Colon (tissue), 2 donors: ENCODE measurements around the gene CD40LG.

Experiments
- FAIRE-seq: peaks from 2 replicates; lab custom pipeline; 2012; peaks lifted over from hg19 to GRCh38; lab: Jason Lieb, UNC
- donor health status: control.
- donor health status: control.

The CD40LG gene

DNA sequence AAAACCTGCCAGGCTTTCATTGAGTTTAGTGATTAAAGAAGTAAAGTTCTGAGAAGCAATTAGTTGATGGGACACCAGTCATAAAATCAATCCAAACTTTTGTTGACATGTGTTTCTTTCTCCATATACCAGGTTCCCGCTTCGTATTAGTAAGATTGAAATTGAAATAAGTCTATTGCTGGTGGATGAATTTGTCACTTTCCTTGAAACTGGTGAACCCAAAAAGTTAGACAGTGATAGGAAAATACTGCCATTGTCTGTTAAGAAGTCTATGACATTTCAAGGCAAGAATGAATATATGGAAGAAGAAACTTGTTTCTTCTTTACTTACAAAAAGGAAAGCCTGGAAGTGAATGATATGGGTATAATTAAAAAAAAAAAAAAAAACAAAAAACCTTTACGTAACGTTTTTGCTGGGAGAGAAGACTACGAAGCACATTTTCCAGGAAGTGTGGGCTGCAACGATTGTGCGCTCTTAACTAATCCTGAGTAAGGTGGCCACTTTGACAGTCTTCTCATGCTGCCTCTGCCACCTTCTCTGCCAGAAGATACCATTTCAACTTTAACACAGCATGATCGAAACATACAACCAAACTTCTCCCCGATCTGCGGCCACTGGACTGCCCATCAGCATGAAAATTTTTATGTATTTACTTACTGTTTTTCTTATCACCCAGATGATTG, at the start of gene CD40LG:
CD40LG (plus strand) TSS at position 482 of the 684 bp plus-strand sequence; CDS start at position 573, 91 bp downstream.
- peak; percentile 36 for FAIRE-seq

DNA sequence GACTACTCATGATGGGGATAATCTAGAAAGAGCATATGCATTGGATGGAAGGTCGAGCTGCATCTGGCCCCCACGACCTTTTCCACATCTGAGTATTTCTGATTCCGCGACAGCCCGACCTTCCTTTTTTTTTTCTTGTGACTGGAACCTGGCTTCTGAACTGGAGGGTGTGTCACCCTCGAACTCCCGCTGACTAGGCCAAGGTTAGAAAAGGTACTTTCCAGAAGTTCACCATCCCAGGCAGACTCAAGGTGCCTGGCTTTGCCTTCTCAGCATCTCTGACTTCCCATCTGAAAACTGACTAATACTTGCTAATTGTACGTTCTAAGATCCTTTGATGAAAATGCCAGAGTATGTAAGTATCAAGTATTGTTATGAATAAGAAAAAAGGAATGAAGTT, 49.3 kb upstream of the CD40LG start:
- no peak for FAIRE-seq

DNA sequence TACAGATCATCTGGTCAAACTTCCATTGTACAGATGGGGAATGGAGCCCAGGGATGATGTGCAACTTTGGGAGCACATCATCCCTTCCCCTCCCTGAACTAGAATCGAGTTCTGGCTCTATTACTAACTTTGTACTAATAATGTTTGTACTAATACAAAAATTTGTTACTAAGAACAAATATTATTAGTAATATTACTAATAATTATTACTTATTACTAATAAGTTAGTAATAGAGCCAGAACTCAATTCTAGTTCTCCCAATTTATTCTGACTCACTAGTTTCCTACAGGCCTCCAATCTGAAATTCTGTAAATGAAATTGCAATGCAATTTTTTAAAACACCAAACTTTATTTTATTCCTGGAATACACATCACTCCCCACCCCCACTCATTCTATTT, 47.9 kb upstream of the CD40LG start:
- no peak for FAIRE-seq

DNA sequence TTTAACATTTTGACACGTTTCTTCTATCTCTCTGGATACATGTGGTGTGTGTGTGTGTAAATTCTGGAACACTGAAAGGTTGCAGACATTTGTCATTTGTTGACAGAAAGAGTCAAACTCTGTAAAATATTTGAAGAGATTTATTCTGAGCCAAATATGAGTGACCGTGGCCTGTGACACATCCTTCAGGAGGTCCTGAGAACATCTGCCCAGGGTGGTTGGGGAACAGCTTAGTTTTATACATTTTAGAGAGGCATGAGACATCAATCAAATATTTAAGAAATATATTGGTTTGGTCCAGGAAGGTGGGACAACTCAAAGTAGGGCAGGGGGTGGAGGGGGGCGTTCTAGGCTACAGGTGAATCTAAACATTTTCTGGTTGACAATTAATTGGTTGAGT, 40.7 kb upstream of the CD40LG start:
- no peak for FAIRE-seq

DNA sequence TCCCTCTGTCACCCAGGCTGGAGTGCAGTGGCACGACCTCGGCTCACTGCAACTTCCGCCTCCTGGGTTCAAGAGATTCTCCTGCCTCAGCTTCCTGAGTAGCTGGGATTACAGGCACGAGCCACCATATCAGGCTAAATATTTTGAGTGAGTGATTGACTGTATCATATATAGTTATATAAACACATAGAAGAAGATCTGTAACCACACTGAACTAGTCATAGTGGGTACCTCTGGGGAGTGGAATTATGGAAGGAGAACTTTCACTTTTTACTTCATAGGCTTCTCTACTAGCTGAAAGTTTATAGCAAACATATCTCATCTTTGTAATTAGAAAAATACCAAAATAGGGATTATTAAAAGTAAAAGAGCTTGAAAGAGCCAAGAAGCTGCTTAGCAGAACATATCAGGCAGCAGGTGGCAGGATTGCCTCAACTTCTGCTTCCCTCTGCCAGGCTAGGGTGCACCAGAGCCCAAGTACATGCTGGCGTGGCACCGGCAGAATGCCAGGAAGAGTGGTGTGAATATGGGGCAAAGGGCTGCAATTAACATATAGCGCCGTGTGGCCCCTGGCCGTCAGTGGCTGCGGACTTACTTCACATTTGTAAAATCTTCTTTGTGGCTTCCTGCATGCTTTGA, 39.5 kb upstream of the CD40LG start:
- peak; percentile 5 for FAIRE-seq

DNA sequence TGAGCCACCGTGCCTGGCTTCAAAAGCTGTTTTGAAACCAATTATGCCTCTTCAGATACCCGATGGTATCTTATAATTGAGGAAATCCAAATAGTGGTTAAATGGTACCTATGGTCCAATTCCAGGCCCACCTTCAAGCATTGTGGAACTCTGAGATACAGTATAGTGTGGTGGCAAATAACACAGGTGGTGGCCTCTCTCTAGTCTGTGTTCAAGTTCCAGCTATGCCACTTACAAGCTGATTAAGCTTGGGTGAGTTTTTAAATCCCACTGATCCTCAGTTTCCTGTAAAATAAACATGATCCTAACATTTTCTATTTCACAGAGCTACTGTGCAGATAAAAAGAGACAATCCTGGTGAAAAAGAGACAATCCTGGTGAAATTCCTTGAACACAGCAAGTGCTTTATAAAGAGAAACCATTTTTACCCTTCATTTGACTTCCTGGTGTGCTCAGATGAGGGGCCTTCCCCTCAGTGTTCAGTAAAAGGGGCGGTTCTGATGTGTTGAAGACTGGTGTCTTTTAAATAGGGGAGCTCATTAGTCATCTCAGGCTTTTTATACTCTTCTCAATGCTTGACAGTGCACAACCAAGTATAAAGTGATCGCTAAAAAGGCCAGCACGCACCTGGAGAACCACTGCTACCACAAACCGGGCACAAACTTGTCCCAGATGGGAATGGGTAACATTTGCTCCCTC, 30.8 kb upstream of the CD40LG start:
- no peak for FAIRE-seq

DNA sequence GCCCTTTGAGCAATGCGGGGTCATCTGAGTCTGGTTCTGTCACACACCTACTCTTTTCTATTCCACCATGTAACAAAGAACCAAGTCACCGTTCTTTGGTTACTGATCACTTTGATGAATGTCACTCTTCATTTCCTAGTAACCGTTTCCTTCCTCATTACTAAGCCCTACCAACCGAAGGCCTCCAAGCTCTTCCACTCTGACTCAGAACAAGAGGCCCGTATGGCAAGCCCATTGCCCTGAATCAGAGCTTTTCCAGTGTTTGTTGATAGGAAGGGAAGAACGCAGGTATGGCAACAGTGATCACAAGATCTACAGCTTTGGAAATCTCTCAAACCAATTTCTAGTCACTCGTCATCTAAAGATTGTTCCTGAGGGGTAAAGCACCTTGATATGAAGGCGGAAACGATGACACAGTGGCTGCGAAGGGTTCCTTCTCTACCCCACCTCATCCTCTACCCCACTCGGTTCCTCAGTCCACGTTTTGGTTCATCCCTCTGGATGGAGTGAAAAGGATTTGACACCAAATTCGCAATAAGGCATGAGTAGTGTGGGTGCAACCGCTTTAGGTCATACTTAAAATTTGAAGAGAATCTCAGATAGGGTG, 28.0 kb upstream of the CD40LG start:
- no peak for FAIRE-seq

DNA sequence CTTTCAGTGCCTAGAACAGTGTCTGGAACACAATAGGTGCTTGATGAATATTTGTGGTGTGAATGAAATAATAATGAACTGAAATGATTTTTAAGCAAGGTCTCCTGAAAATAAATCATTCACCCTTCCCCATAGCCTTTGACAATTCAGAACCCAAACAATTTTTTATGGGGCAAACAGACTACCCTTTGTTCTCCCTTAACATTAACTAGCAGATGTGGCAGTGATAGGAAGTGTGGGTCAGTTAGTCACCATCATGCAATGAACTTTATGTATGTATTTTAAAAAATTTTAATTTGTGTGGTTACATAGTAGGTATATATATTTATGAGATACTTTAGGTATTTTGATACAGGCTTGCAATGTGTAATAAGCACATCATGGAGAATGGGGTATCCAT, 27.2 kb upstream of the CD40LG start:
- no peak for FAIRE-seq

DNA sequence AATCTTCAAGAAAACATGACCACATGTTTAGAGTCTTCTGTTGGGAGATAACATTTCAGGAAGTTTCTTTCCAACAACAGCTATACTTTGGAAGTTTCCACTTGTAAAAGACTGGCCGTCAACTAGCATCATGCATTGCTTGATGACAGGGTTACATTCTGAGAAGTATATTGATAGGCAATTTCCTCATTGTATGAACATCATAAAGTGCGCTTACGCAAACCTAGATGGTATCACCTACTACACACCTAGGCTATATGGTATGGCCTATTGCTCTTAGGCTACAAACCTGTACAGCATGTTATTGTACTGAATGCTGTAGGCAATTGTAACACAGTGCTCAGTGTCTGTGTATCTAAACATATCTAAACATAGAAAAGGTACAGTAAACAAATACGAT, 25.4 kb upstream of the CD40LG start:
- FAIRE-seq, result peak; percentile 83

DNA sequence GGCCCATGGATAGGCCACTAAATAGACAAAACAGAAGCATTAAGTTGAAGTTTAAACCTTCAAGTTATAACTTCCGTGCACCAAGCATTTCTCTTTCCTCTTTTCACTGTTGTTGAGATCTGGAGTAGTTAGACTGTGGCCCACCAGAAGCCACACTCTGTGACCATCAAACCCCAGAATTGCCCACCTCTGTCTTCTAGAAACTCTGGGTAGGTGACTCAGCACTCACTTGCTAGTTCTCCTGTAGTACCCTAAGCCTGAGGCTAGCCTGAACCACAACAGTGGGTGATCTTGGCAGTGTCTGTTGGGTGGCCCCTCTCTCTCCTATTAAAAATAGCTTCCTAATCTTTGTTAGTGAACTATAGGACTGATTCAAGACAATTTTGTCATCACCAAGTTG, 24.6 kb upstream of the CD40LG start:
- no peak for FAIRE-seq

DNA sequence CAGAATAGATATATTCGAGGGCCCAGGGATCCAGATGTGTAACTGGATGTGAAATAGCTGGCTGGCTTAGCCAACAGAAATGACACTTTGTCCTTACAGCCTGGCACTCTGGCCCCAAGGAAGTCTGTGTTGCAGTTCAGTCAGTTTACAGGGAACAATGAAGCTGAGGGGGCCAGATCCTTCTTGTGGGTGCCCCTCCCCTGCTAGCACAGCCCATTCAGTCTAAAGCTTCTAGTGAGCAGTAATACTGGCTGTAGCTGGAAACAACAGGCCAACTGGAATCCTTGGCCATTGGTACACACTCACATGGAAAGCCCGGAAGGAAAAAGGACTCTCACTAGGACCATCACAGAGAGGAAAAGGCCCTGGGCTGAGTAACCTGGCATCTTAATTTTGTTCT, 22.7 kb upstream of the CD40LG start:
- FAIRE-seq, result no peak

DNA sequence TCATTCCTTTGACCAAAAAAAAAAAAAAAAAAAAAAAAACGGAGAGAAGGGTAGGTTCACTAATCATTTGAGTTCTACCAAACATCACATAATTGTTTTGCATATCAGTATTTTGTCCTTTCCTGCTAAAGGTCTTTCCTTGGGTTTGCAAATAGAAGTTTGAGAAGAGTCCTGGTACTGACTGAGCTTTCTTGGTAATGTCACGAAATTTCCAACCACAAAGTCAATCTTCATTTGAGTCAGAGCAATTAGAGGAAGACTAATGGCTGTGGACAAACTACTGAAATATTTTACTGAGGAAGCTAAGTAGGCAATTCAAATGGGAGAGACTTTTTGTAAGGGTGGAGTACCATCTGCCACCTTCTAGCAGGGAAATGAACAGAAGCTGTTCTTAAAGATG, 21.7 kb upstream of the CD40LG start:
- FAIRE-seq, result peak; percentile 62

DNA sequence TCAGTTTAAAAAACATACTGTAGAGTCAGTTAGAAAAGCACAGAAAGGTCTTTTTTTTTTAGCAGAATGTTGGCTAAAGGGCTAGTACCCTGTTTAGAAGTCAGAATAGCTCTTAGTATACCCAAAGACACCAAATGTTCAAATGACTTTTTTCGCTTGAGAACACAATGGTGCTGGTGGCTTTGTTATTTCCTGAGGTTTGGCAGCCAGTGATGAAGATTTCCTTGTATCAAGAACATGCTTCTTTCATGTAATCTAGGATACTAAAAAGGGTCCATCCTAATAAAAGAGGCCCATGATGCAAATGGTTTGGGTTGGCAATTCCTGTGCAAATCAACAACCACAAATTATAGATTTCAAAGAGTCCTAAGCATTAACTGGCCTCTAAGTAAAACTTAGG, 21.1 kb upstream of the CD40LG start:
- peak; percentile 5 for FAIRE-seq

DNA sequence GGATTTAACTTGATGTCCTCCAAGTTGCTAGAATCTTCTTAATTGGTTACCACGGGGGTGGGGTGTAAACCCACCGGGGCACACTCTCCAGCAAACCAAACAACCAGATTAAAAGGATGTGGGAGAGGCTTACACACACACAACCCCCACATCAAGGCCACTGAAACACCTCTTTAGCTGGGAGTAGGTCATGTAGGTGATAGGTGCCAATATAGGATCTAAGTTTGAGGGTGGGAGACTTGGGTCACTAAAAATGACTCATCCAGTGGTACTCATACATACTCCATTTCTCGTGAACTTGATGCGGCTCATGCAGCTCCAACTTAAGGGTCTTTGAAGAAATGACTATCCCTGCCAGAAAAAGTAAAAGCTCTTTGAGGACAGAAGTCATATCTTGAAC, 20.5 kb upstream of the CD40LG start:
- FAIRE-seq, result no peak

DNA sequence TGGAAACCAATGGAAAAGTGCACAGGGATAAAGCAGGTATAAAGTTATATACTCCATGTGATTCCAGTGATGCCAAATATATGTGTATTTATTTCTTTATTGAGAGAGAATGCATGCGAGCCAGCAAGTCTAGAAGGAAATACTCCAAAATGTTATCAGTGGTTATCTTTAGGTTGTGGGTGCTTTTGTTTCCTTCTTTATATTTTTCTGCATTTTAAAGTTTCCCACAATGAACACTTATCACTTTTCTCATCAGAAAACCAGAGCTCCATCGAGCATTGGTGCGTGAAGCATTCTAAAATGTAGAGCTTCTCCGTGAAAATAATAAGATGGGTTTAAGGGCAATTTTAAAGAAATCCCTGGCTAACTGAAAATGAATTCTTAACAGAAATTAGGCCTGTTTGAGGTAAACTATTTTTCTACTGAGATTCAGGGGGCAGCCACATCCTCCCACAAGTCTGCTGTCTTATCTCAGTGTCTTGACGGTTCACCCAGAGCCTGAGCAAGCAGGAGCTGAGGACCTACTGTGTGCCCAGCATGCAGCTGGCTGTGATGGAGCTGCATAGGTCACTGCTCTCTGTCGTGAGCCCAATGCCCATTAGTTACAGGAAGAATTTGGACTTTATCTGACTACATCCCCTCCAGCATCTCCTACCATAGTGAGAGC, 18.7 kb upstream of the CD40LG start:
- FAIRE-seq, result no peak

DNA sequence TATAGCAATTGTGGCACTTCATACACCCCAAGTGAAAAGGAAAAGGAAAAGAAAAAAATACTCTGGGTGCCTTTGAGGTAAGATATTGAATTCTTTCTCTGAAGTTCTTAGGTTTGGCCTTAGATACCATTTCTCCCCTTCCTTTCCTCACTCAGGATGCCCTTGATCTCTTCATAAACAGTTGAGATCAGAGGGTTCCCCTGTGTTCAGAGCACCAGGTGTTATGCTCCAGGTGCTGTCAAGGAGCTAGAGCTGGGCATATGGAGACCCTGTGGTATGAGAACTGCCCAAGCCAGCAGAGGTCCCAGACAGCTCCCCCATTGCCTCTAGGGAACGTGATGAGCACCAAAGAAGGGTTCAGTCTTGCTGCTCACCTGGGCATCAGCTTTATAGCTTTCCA, 17.1 kb upstream of the CD40LG start:
- no peak for FAIRE-seq

DNA sequence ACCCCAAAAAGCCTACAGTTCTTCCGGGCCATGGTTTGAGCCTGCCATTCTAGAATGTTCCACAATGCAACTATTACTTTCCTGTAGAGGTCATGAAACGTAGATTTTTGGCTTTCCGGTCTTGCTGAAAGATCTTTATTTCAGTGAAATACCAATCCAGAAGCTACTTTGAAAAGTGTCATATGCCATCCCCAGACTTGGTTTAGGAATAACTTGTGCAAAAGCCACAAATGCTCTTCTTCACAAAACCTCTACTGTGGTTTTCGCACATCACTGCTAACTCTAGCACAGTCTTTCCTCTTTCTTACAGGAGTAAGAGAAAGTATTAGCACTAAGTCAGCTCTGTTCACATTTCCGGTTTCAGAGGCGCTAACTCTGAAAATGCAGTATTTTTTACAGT, 12.7 kb upstream of the CD40LG start:
- no peak for FAIRE-seq

DNA sequence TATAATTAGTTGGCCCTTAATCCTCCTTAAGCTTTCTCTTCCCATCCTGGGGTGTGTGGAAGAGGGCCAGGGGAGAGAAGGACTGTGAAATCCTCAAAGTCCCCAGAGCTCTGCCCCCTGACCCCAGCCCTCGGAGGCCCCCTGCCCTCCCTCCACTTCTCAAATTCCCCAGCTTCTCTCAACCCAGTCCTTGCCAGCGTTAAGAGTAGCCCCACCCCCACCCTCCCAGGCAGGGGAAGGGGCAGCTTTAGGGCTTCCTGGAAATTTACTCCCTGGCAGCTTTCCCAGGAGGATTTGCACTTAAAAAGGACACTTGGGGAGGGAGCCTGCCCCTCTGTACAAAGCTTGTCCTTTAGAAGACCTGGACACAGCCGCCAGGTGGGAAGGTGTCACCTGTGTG, 11.8 kb upstream of the CD40LG start:
- no peak for FAIRE-seq

DNA sequence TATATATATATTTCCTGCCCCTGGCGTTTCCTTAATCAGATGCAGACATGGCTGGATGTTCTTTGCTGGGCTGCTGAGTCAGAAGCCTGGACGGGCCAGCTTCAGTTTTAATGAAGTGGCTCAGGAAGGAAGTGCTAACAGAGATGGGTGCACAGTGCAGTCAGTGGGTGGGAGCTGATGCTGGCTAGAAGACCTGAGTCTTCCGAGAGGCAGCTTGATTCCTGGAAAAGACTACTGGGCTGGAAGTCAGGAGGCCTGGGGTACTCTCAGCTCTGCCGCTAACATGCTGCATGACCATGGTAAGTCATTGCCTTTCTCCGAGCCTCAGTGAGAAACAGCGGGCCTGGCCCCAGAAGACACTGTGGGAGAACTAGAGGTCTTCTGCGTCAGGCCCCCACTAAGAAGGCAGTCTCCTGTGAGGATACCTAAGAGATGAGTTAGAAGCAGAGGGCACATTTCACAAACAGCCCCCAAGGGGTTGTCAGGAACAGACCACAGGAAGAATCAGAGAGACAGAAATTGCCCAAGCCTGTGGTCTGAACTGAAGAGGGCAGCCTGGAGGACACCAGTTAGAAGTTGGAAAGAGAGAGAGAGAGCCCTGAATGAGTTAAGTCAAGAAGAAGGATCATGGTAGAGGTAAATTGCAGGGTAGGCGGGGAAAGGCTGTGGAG, 8.3 kb upstream of the CD40LG start:
- no peak for FAIRE-seq

DNA sequence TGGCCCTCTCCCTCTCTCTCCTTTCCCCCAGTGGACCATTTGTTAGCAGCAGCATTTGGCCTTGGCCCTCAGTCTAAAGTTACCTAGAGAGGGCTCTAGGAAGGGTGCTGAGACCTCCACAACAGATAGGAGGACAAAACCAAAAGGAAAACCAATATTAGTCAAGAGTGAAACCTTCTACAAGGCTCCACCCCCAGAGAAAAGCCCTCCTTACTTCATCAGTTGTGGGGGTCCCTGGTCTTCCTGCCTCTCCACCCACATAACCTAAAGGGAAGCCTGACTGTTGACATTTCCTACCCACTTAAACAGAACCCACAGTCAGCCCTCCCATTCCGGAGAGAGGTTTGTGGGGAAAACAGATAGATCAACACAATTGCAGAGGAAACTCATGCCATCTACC, 4.7 kb upstream of the CD40LG start:
- no peak for FAIRE-seq

DNA sequence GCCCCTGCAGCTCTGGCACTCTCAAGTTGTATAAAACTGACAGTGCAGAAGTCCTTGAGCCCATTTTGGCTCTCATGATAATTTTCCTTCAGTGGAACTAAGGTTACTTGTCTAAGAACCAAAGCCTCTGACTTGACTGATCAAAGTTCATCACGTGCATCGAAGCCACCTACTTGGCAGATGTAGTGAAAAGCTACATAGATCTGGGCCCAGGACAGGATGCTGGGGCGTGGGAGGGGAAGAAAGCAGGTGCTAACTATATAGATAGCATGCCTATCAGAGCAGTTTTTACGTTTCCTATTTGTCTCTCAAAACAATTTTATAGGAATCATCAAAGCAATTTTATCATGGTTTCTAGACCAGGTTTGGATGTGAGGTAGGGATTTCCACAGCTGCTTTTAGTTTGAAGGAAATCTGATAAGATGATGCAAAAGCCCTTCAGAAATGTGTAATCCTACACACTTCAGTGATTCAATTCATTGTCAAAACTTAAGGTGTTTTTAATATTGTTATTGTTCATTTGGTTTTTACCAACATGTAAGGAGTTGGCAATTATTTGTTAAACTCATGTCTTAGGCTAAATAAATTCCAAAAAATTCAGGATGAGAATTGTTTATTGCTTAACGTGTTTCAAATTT, 1.2 kb upstream of the CD40LG start:
- FAIRE-seq, result peak; percentile 5

DNA sequence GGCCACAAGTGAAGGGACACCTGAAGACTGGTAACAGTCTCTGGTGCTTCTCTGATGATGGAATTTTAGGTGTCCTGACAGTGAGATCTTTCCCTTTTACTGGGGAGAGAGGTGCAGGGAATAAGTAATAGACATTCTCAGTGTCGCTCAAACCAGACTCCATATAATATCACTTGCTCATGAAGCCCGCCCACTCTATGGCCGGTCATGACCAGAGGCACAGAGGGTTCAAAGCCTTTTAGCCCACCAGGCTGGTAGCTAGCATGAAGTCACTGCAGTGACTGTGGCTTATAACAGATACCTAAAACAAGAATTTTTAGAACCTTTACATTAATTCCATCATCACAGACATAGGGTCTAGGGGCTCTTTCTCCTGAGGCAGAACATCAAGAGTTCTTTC, 2.9 kb downstream of the CD40LG start:
- no peak for FAIRE-seq
